Measurements from ENCODE around the gene MGST3.
"Not testable (repeated sequence)": the region's sequence is repeated elsewhere in the genome, so short reads cannot be mapped to it uniquely, and the experiment has no call there.

The MGST3 gene

DNA sequence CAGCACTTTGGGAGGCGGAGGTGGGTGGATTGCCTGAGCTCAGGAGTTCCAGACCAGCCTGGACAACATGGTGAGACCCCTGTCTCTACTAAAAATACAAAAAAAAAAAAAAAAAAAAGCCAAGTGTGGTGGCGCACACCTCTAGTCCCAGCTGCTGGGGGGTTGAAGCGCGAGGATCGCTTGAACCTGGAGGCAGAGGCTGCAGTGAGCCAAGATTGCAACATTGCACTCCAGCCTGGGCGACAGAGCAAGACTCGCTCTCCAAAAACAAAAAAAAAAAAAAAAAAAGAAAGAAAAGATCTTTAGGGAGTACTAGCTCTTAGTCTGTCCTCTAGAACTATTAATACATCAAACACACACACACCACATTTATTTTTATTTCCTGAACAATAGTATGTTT is 70.9 kb downstream of the MGST3 start:
- not testable (repeated sequence) for DNase-seq

DNA sequence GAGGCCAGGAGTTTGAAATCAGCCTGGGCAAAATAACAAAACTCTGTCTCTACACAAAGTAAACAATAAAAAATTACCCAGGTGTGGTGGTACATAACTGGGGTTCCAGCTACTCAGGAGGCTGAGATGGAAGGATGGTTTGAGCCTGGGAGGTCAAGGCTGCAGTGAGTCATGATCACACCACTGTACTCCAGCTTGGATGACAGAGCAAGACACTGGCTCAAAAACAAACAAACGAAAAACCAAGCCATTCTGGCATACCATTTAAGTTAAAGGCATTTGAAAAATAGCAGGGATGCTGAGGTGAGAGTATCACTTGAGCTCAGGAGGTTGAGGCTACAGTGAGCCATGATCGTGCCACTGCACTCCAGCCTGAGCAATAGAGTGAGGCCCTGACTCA is 72.6 kb downstream of the MGST3 start:
- DNase-seq, result no peak
